Psoas muscle (tissue), 8 donors: ENCODE data around the gene KIF12. TPM values are rescaled to one million over a fixed set of nuclear protein-coding genes. Genes with fewer than 3 reads are reported as not detected.
"Not testable (repeated sequence)": the region's sequence is repeated elsewhere in the genome, so short reads cannot be mapped to it uniquely, and the experiment has no call there.

Source experiments
- ATAC-seq, 4 donors: fragments of 200-7000 bp; cut with Tn5 transposase; one replicate each; pipeline ENCODE4 v1.9.1; 2020; ENCODE audit warnings: moderate library complexity in 3 of 4, mild to moderate bottlenecking in 2 of 4
- DNase-seq, 2 donors: peaks; one replicate each; pipeline ENCODE4 v3.0.0-alpha.2; 2020
- H3K27ac ChIP-seq: fragments of 200-600 bp; one replicate; pipeline ENCODE4 v1.8.0; 2022
- H3K27me3 ChIP-seq, 3 donors: fragments of 200-600 bp in 1 of 3; one replicate each; pipeline versions ENCODE4 v1.6.1 to v1.8.0; 2013 to 2022; ENCODE audit warnings: low read length in 2 of 3, mild to moderate bottlenecking in 2 of 3, moderate library complexity in 1 of 3; ENCODE audit not compliant: insufficient read depth in 3 of 3
- H3K36me3 ChIP-seq, 2 donors: fragments of 200-600 bp in 1 of 2; one replicate each; pipeline versions ENCODE4 v1.6.1 to v1.8.0; 2013 to 2022; ENCODE audit warnings: low read depth in 1 of 2, mild to moderate bottlenecking in 1 of 2, moderate library complexity in 1 of 2; ENCODE audit not compliant: insufficient read depth in 1 of 2
- H3K4me1 ChIP-seq: fragments of 200-600 bp; one replicate; pipeline ENCODE4 v1.8.0; 2022
- H3K4me3 ChIP-seq: fragments of 200-600 bp; one replicate; pipeline ENCODE4 v1.8.0; 2022; ENCODE audit warnings: mild to moderate bottlenecking
- H3K9me3 ChIP-seq: fragments of 200-600 bp; one replicate; pipeline ENCODE4 v1.8.0; 2022
- WGBS, 3 donors: extraction: QIAGEN DNeasy Blood & Tissue Kit; methylation state at CpG; one replicate each; pipeline versions ENCODE4 v1.1.6 to v1.1.7; 2013; 5-methylcytosine and 5-hydroxymethylcytosine counted together
- intact Hi-C, 2 donors: fragments of 100-400 bp; cut with DNase I; formaldehyde crosslinking; loops; one replicate each; pipeline versions ENCODE4 v1.11.0 to v1.14.2; 2022
- polyA plus RNA-seq, 3 donors: library from polyadenylated mRNA; stranded (reverse); fragments of 200-250 nt; gene quantifications; one replicate each; pipeline ENCODE4 v1.2.3, GENCODE V29; 2013
- total RNA-seq, 4 donors: library from RNA; stranded (reverse); fragmentation: NEBNext Ultra II Directional in 2 of 4; extraction: Animal tissue kit (Norgen Biotek cat#: 25700) in 2 of 4; gene quantifications; one replicate each; pipeline versions ENCODE4 v1.2.1 to v1.2.4, GENCODE V29; 2021 to 2023
- TF ChIP-seq, protein P1 (sequence below): fragments of 200-600 bp; IDR thresholded peaks from one replicate; pipeline ENCODE4 v1.8.0; 2022; ENCODE audit warnings: antibody characterized with exemption
- donor health status: healthy with polysubstance abuse.
- donor health status: DM: no; HTN: no; CAD: no; lungs with moderate emphysema.
- donor health status: Bipolar disorder and iron deficiency.
- donor health status: healthy.
- donor health status: DM: yes; HTN: yes; CAD: no.
- donor health status: DM: no; HTN: no; CAD: no.
- donor health status: DM: no; HTN: no; CAD: no.
- donor health status: DM: yes; HTN: yes; CAD: no.

KIF12 gene
- total and polyA plus RNA-seq, 7 donors, result 0.03 to 0.13 (median 0.04) TPM; not detected in 4

DNA sequence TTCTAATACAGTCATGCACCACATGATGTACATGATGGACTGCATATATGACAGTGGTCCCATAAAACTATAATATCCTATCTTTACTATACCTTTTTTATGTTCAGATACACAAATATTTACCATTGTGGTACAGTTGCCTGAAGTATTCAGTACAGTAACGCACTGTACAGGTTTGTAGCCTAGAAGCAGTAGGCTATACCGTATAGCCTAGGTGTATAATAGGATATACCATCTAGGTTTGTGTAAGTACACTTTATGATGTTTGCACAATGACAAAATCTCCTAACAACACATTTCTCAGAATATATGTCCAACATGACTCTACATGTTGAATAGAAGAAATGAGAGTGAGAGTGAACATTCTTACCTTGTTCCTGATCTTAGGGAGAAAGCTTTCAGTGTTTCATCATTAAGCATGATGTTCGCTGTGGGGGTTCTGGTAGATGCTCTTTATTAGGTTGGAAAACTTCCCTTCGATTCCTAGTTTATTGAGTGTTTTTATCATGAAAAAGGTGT lies 52.8 kb downstream of the KIF12 start:
- intact Hi-C loops, result no loop called here
- Histone ChIP-seq H3K4me3 (no peak overlapping the region), H3K36me3 (peaks cover 0 to 29% of the 10 kb centered on the region in 2 donors), H3K4me1 (no peaks in the 10 kb centered on the region), H3K27me3 (no peaks in the 10 kb centered on the region), H3K27ac (no peak overlapping the region), H3K9me3 (no peaks in the 10 kb centered on the region)
- ATAC-seq (no peak), DNase-seq (no peak)
- 98 to 99% (median 98%) methylated on average over 4 of the region's 4 CpGs for WGBS, 3 donors
- TF ChIP-seq, protein P1, sequence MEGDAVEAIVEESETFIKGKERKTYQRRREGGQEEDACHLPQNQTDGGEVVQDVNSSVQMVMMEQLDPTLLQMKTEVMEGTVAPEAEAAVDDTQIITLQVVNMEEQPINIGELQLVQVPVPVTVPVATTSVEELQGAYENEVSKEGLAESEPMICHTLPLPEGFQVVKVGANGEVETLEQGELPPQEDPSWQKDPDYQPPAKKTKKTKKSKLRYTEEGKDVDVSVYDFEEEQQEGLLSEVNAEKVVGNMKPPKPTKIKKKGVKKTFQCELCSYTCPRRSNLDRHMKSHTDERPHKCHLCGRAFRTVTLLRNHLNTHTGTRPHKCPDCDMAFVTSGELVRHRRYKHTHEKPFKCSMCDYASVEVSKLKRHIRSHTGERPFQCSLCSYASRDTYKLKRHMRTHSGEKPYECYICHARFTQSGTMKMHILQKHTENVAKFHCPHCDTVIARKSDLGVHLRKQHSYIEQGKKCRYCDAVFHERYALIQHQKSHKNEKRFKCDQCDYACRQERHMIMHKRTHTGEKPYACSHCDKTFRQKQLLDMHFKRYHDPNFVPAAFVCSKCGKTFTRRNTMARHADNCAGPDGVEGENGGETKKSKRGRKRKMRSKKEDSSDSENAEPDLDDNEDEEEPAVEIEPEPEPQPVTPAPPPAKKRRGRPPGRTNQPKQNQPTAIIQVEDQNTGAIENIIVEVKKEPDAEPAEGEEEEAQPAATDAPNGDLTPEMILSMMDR, result no peak

DNA sequence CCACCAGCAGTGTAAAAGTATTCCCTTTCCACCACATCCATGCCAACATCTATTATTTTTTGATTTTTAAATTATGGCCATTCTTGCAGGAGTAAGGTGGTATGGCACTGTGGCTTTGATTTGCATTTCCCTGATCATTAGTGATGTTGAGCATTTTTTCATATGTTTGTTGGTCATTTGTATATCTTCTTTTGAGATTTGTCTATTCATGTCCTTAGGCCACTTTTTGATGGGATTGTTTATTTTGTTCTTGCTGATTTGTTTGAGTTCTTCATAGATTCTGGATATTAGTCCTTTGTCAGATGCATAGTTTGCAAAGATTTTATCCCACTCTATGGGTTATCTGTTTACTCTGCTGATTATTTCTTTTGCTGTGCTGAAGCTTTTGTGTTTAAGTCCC lies 55.4 kb downstream of the KIF12 start:
- H3K4me1 ChIP-seq, H3K9me3 ChIP-seq, ATAC-seq, intact Hi-C loops, H3K27me3 ChIP-seq, DNase-seq, H3K27ac ChIP-seq, H3K4me3 ChIP-seq: not testable (repeated sequence)
- peaks cover 0 to 14% of the 10 kb centered on the region in 2 donors for H3K36me3 ChIP-seq

Other genes starting within 250 kb of the KIF12 start
- gene ZNF618, start 223.0 kb downstream of the KIF12 start, total RNA-seq, result 1 to 10 TPM; 1.2 to 2.7 (median 1.3) TPM
- gene ZNF618, start 223.0 kb downstream of the KIF12 start, polyA plus RNA-seq, result 1 to 10 TPM in 1 of 3 donors, under 1 TPM in 2; 0.31 to 1.2 (median 0.40) TPM
- under 1 TPM in 2 of 4 donors, not detected in 2; 0.16 to 0.84 TPM for gene AMBP, start 21.0 kb downstream of the KIF12 start, total RNA-seq
- gene AMBP, start 21.0 kb downstream of the KIF12 start, polyA plus RNA-seq, result not detected
- 1 to 10 TPM; 3.9 to 8.5 (median 4.7) TPM for gene COL27A1, start 56.2 kb upstream of the KIF12 start, total RNA-seq
- 1 to 10 TPM; 1.1 to 2.1 (median 1.8) TPM for gene COL27A1, start 56.2 kb upstream of the KIF12 start, polyA plus RNA-seq
- gene ORM1, start 223.8 kb upstream of the KIF12 start, total RNA-seq, result 1 to 10 TPM in 2 of 4 donors, not detected in 2; 1.8 to 2.8 TPM
- under 1 TPM in 2 of 3 donors, not detected in 1; 0.21 to 0.63 TPM for gene ORM1, start 223.8 kb upstream of the KIF12 start, polyA plus RNA-seq
- gene ORM2, start 230.6 kb upstream of the KIF12 start, total RNA-seq, result not detected
- under 1 TPM in 1 of 3 donors, not detected in 2; 0.68 TPM for gene ORM2, start 230.6 kb upstream of the KIF12 start, polyA plus RNA-seq